Natural killer cell (primary cell): ENCODE results near the gene TREM2. TPM values are rescaled to one million over a fixed set of nuclear protein-coding genes. Genes with fewer than 3 reads are reported as not detected.

ENCODE experiments used
- ATAC-seq, 3 donors: fragments of 150-1000 bp in 2 of 3; fragments of 200-7000 bp in 1 of 3; cut with Tn5 transposase; 1 replicate in 1 of 3; 2 replicates in 2 of 3; pipeline ENCODE4 v1.10.0; 2021; ENCODE audit warnings: mild to moderate bottlenecking in 2 of 3, moderate library complexity in 2 of 3
- DNase-seq, 2 donors: peaks; one replicate each; pipeline versions ENCODE4 v3.0.0 to v3.0.0-alpha.2; 2013 to 2021; ENCODE audit warnings: mixed read lengths in 1 of 2
- H3K27ac ChIP-seq: one replicate; pipeline ENCODE4 v1.5.1; 2013; ENCODE audit warnings: mild to moderate bottlenecking, low read length
- H3K27me3 ChIP-seq: one replicate; pipeline ENCODE4 v1.6.1; 2013; ENCODE audit warnings: low read length; ENCODE audit not compliant: control insufficient read depth, insufficient read depth
- H3K36me3 ChIP-seq: one replicate; pipeline ENCODE4 v1.6.1; 2013; ENCODE audit warnings: low read length; ENCODE audit not compliant: control insufficient read depth, insufficient read depth
- H3K4me1 ChIP-seq: one replicate; pipeline ENCODE4 v1.6.1; 2013; ENCODE audit warnings: low read length; ENCODE audit not compliant: control insufficient read depth, insufficient read depth
- H3K4me3 ChIP-seq: one replicate; pipeline ENCODE4 v1.5.1; 2013; ENCODE audit warnings: low read length
- H3K9me3 ChIP-seq: one replicate; pipeline ENCODE4 v1.6.1; 2013; ENCODE audit warnings: low read length; ENCODE audit not compliant: control insufficient read depth, insufficient read depth
- H3K27ac Mint-ChIP-seq, 2 donors: one replicate each; pipeline ENCODE4 v1.8.0; 2022; ENCODE audit warnings: mild to moderate bottlenecking in 2 of 2, mixed read lengths in 2 of 2, moderate library complexity in 1 of 2
- H3K27me3 Mint-ChIP-seq, 2 donors: one replicate each; pipeline ENCODE4 v1.8.0; 2022; ENCODE audit warnings: low read depth in 2 of 2, mixed read lengths in 2 of 2
- H3K36me3 Mint-ChIP-seq: one replicate; pipeline ENCODE4 v1.8.0; 2022; ENCODE audit warnings: mixed read lengths
- H3K4me1 Mint-ChIP-seq, 2 donors: one replicate each; pipeline ENCODE4 v1.8.0; 2022; ENCODE audit warnings: mixed read lengths in 2 of 2
- H3K4me3 Mint-ChIP-seq: one replicate; pipeline ENCODE4 v1.8.0; 2022; ENCODE audit warnings: mild to moderate bottlenecking, moderate library complexity, mixed read lengths
- H3K9me3 Mint-ChIP-seq, 2 donors: one replicate each; pipeline ENCODE4 v1.8.0; 2022; ENCODE audit warnings: mixed read lengths in 2 of 2
- CTCF ChIP-seq: fragments of 200-600 bp; IDR thresholded peaks from one replicate; pipeline ENCODE4 v1.8.0; 2022; ENCODE audit warnings: antibody characterized with exemption
- WGBS: methylation state at CpG from one replicate; pipeline ENCODE4 v1.1.7; 2013; ENCODE audit warnings: missing lambda C conversion rate; ENCODE audit not compliant: insufficient coverage; 5-methylcytosine and 5-hydroxymethylcytosine counted together
- intact Hi-C: fragments of 100-400 bp; cut with micrococcal nuclease; formaldehyde crosslinking; loops from one replicate; pipeline ENCODE4 v1.14.2; 2022
- total RNA-seq, 4 donors: library from RNA; stranded (reverse); fragments of 120-200 nt in 1 of 4; gene quantifications; one replicate each; pipeline versions ENCODE4 v1.2.3 to v1.2.4, GENCODE V29; 2013 to 2022

The TREM2 gene
- total RNA-seq, 3 donors from 2014 or later (not counting 1 experiment from before 2014, with no cell fraction given), result not detected

DNA sequence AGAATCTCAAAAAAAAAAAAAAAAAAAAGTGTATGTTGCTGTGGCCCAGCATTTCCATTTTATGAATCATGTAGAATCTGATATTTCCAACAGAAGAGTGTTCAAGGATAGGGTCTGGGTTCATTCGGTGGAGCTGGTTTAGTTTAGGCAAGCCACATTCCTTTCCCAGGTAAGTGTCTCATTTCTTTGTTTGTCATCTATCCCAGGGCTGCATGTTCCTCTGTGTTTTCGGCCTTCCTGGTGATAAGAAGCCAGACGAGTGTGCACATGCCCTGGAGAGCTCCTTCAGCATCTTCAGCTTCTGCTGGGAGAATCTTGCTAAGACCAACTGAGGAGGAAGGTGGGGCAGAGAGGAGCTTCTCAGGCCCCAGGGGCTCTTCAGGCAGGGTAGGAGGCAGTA lies 51.9 kb downstream of the TREM2 start:
- 98% methylated on average over 3 of the region's 3 CpGs for WGBS
- no peaks in the 10 kb centered on the region for H3K36me3 ChIP-seq
- DNase-seq, result no peak
- no peaks in the 10 kb centered on the region for H3K9me3 ChIP-seq
- TF ChIP-seq CTCF, result no peak
- Mint-ChIP-seq H3K9me3 (no peaks in the 10 kb centered on the region), H3K27ac (no peak overlapping the region), H3K27me3 (no peaks in the 10 kb centered on the region), H3K36me3 (no peaks in the 10 kb centered on the region), H3K4me1 (no peaks in the 10 kb centered on the region), H3K4me3 (no peak overlapping the region)
- no peak overlapping the region for H3K27ac ChIP-seq
- H3K27me3 ChIP-seq, result no peaks in the 10 kb centered on the region
- H3K4me3 ChIP-seq, result no peak overlapping the region
- intact Hi-C loops, result no loop called here
- H3K4me1 ChIP-seq, result no peaks in the 10 kb centered on the region
- ATAC-seq, result no peak

Other genes with a start within 250 kb of the TREM2 start
- gene UNC5CL, start 123.9 kb downstream of the TREM2 start, total RNA-seq, result 1 to 10 TPM; 2.1 to 5.3 (median 4.4) TPM
- gene TSPO2, start 120.6 kb downstream of the TREM2 start, total RNA-seq, result not detected
- not detected for gene APOBEC2, start 109.9 kb downstream of the TREM2 start, total RNA-seq
- 10 to 100 TPM; 30.8 to 36.7 (median 35.5) TPM for gene OARD1, start 90.8 kb downstream of the TREM2 start, total RNA-seq
- 10 to 100 TPM; 27.5 to 33.1 (median 33.0) TPM for gene NFYA, start 90.1 kb downstream of the TREM2 start, total RNA-seq
- 1 to 10 TPM; 1.4 to 8.6 (median 3.4) TPM for gene TREML1, start 8.8 kb downstream of the TREM2 start, total RNA-seq
- 1 to 10 TPM in 2 of 3 donors, under 1 TPM in 1; 0.75 to 3.0 (median 1.0) TPM for gene TREML2, start 38.0 kb upstream of the TREM2 start, total RNA-seq
- 1 to 10 TPM in 1 of 3 donors, under 1 TPM in 2; 0.21 to 2.1 (median 0.32) TPM for gene TREML4, start 65.2 kb upstream of the TREM2 start, total RNA-seq
- 10 to 100 TPM in 1 of 3 donors, 1 to 10 TPM in 2; 9.5 to 44.2 (median 9.8) TPM for gene TREM1, start 123.6 kb upstream of the TREM2 start, total RNA-seq
- not detected for gene NCR2, start 172.5 kb upstream of the TREM2 start, total RNA-seq